SK-N-SH (cell line): Measurements from ENCODE around the gene MRPL40. TPM values are rescaled to one million over a fixed set of nuclear protein-coding genes. Genes with fewer than 3 reads are reported as not detected.
"Not testable (repeated sequence)": the region's sequence is repeated elsewhere in the genome, so short reads cannot be mapped to it uniquely, and the experiment has no call there.

ENCODE experiments used
- CTCF ChIA-PET: fragments of 300-600, 350-600 bp; formaldehyde crosslinking; extraction: SDS; loops from one replicate; lab custom pipeline; 2021; lab: Yijun Ruan, JAX
- POLR2A ChIA-PET: fragments of 350-600 bp; sonication (Branson Sonifier 250); formaldehyde crosslinking; extraction: SDS; loops from one replicate; lab custom pipeline; 2020; ENCODE audit warnings: antibody characterized with exemption, inconsistent platforms; lab: Yijun Ruan, JAX
- DNase-seq: peaks from one replicate; pipeline ENCODE4 v3.0.0; 2012
- H2AFZ ChIP-seq: fragments of 200-600 bp; sonication (generic); 2 replicates; pipeline ENCODE4 v1.8.1; 2016; ENCODE audit warnings: antibody characterized with exemption, mild to moderate bottlenecking, low read depth
- H3F3A ChIP-seq: fragments of 200-600 bp; sonication (generic); replicated peaks from 2 replicates; pipeline ENCODE3; 2016; ENCODE audit warnings: antibody characterized with exemption, mild to moderate bottlenecking; ENCODE audit not compliant: insufficient read depth
- H3K27ac ChIP-seq, 2 experiments: fragments of 200-500 bp in 1 of 2; fragments of 200-600 bp in 1 of 2; sonication (Bioruptor generic) in 1 of 2; sonication (generic), shearing (Covaris generic) in 1 of 2; 2 replicates each; pipeline versions ENCODE4 v1.5.1 to v1.6.1; 2014 to 2016; ENCODE audit warnings: low read depth in 2 of 2, inconsistent platforms in 1 of 2, low read length in 1 of 2, mild to moderate bottlenecking in 1 of 2, mixed read lengths in 1 of 2
- H3K27me3 ChIP-seq: fragments of 200-600 bp; sonication (generic), shearing (Covaris generic); 2 replicates; pipeline ENCODE4 v1.6.1; 2016; ENCODE audit warnings: mixed run types; ENCODE audit not compliant: insufficient read depth
- H3K36me3 ChIP-seq, 2 experiments: fragments of 200-500 bp in 1 of 2; fragments of 200-600 bp in 1 of 2; sonication (Bioruptor generic) in 1 of 2; sonication (generic) in 1 of 2; replicated peaks in 1 of 2; 2 replicates each; pipeline versions ENCODE3 to v1.5.1; 2014 to 2016; ENCODE audit warnings: low read length in 1 of 2, mild to moderate bottlenecking in 1 of 2; ENCODE audit not compliant: insufficient read depth in 2 of 2, control insufficient read depth in 1 of 2
- H3K4me1 ChIP-seq, 2 experiments: fragments of 200-500 bp in 1 of 2; fragments of 200-600 bp in 1 of 2; sonication (Bioruptor generic) in 1 of 2; sonication (generic), shearing (Covaris generic) in 1 of 2; 2 replicates each; pipeline versions ENCODE4 v1.5.1 to v1.6.1; 2014 to 2016; ENCODE audit warnings: low read depth in 1 of 2, low read length in 1 of 2, mixed run types in 1 of 2; ENCODE audit not compliant: insufficient read depth in 2 of 2, control insufficient read depth in 1 of 2
- H3K4me2 ChIP-seq: fragments of 200-600 bp; sonication (generic), shearing (Covaris generic); 2 replicates; pipeline ENCODE4 v1.6.1; 2017; ENCODE audit warnings: mixed run types
- H3K4me3 ChIP-seq, 2 experiments: fragments of 200-500 bp in 1 of 2; fragments of 200-600 bp in 1 of 2; sonication (Bioruptor generic) in 1 of 2; sonication (generic), shearing (Covaris generic) in 1 of 2; 2 replicates each; pipeline versions ENCODE4 v1.5.1 to v1.8.1; 2014 to 2016; ENCODE audit warnings: low read depth in 2 of 2, inconsistent platforms in 1 of 2, low read length in 1 of 2, mild to moderate bottlenecking in 1 of 2, mixed read lengths in 1 of 2, moderate library complexity in 1 of 2
- H3K79me2 ChIP-seq: fragments of 200-600 bp; sonication (generic); 2 replicates; pipeline ENCODE4 v1.8.1; 2017; ENCODE audit warnings: mild to moderate bottlenecking; ENCODE audit not compliant: insufficient read depth
- H3K9ac ChIP-seq: fragments of 200-600 bp; sonication (generic); 2 replicates; pipeline ENCODE4 v1.6.1; 2017; ENCODE audit warnings: mixed run types
- H3K9me2 ChIP-seq: fragments of 200-600 bp; sonication (generic); 2 replicates; pipeline ENCODE4 v1.6.1; 2017; ENCODE audit warnings: mixed run types
- H3K9me3 ChIP-seq: fragments of 200-600 bp; sonication (generic); 2 replicates; pipeline ENCODE4 v1.6.1; 2017; ENCODE audit warnings: mixed run types, mild to moderate bottlenecking, moderate library complexity
- H4K20me1 ChIP-seq: fragments of 200-600 bp; sonication (generic); 2 replicates; pipeline ENCODE4 v1.6.1; 2017; ENCODE audit warnings: mild to moderate bottlenecking, mixed run types; ENCODE audit not compliant: insufficient read depth
- EZH2phosphoT487 ChIP-seq: fragments of 200-600 bp; sonication (generic); IDR thresholded peaks from 2 replicates; pipeline ENCODE4 v1.6.1; 2017; ENCODE audit warnings: low read depth, mixed run types, mild to moderate bottlenecking, antibody characterized with exemption, moderate library complexity, borderline replicate concordance
- FOXJ3 ChIP-seq: sonication (generic); formaldehyde crosslinking; IDR thresholded peaks from 2 replicates; pipeline ENCODE4 v1.5.1; 2020; ENCODE audit warnings: mild to moderate bottlenecking, missing genetic modification reagents
- PBX3 ChIP-seq: IDR thresholded peaks from 2 replicates; pipeline ENCODE4; 2012
- USF1 ChIP-seq: IDR thresholded peaks from 2 replicates; pipeline ENCODE4 v1.4.0; 2012; ENCODE audit warnings: low read depth, borderline replicate concordance
- YY1 ChIP-seq: IDR thresholded peaks from 2 replicates; pipeline ENCODE4 v1.4.0; 2012; ENCODE audit warnings: low read depth, mild to moderate bottlenecking
- WGBS: methylation state at CpG from one replicate; pipeline ENCODE4 v1.1.6; 2017; ENCODE audit warnings: low lambda C conversion rate; 5-methylcytosine and 5-hydroxymethylcytosine counted together
- polyA plus RNA-seq, 3 experiments: library from polyadenylated mRNA; depleted of rRNA; stranded (reverse); fragments of >200 nt; gene quantifications; 2 replicates each; pipeline ENCODE4 v1.2.3, GENCODE V29; 2012

MRPL40 gene
- polyA plus RNA-seq, 1 of the 3 experiments (the other 2 are of a cell fraction): 34.9 TPM

- H3K27me3 ChIP-seq, H3K4me3 ChIP-seq, H2AFZ ChIP-seq, H3F3A ChIP-seq, H3K9me2 ChIP-seq, POLR2A ChIA-PET, H3K9me3 ChIP-seq, DNase-seq, H3K4me2 ChIP-seq, H3K27ac ChIP-seq, H3K9ac ChIP-seq: not testable (repeated sequence)
- WGBS: 98% methylated on average over 9 of the region's 9 CpGs
- Histone ChIP-seq H4K20me1 (0 out of 2 replicates have a peak, but pooled peaks cover 11% of the 10 kb centered on the region), H3K79me2 (peaks cover 61% of the 10 kb centered on the region), H3K4me1 (peaks cover 0 to 19% of the 10 kb centered on the region in 2 experiments; a peak in 1 of 4 replicates), H3K36me3 (peaks cover 0 to 35% of the 10 kb centered on the region in 2 experiments)
- CTCF ChIA-PET: interaction anchor here (1.0 to 2.2 kb wide), 2 partner anchors 15 to 185 kb away, joined by 3 to 7 read pairs; no protein-coding TSS in a partner anchor
These were observed 13.1 kb downstream of the MRPL40 start for GRCh38 chr22:19445279-19445982.

- H3K27me3 ChIP-seq: no peaks in the 10 kb centered on the region
- no peak for DNase-seq
- H3K9me2 ChIP-seq: no peaks in the 10 kb centered on the region
- H3K27ac ChIP-seq: peak overlapping the region; percentile 41 to 86
- peak overlapping the region; percentile 85; the same call in 1 of the 2 replicates for H2AFZ ChIP-seq
- H3K4me3 ChIP-seq: peak overlapping the region; percentile 75 to 87
- 26% methylated on average over 21 of the region's 22 CpGs for WGBS
- no peak for TF ChIP-seq USF1
- no peak for TF ChIP-seq EZH2phosphoT487
- no peak for TF ChIP-seq PBX3
- no peak for TF ChIP-seq YY1
- TF ChIP-seq FOXJ3 (CRISPR knock-in tag): no peak
- peaks cover 0 to 19% of the 10 kb centered on the region in 2 experiments; a peak in 1 of 4 replicates for H3K4me1 ChIP-seq
- ChIA-PET CTCF (interaction anchor here (0.9 to 1.7 kb wide), 5 partner anchors 12 to 301 kb away, joined by 3 to 7 read pairs (median 4); no protein-coding TSS in a partner anchor), POLR2A (interaction anchor here (0.7 to 1.2 kb wide), 3 partner anchors 11 to 42 kb away, joined by 3 to 11 read pairs (median 3); partner anchors contain the start of gene MRPL40)
- H3K9ac ChIP-seq: peak overlapping the region; percentile 90
- no peaks in the 10 kb centered on the region for H3K9me3 ChIP-seq
- 0 out of 2 replicates have a peak, but pooled peaks cover 11% of the 10 kb centered on the region for H4K20me1 ChIP-seq
- peak overlapping the region; percentile 85 for H3K4me2 ChIP-seq
- H3K36me3 ChIP-seq: peaks cover 11 to 46% of the 10 kb centered on the region in 2 experiments
- H3K79me2 ChIP-seq: peaks cover 57% of the 10 kb centered on the region
- H3F3A ChIP-seq: peaks cover 9% of the 10 kb centered on the region
These were observed 14.4 kb downstream of the MRPL40 start for GRCh38 chr22:19446603-19447329.
